ENCODE results near the gene BSPRY. TPM values are rescaled to one million over a fixed set of nuclear protein-coding genes. Genes with fewer than 3 reads are reported as not detected.

BSPRY gene
- total RNA-seq: 1 to 10 TPM in 1 of 2 donors, under 1 TPM in 1; 0.27 to 1.6 TPM
- long read RNA-seq, partial matches to known transcripts: 0 of 1 reads
- long read RNA-seq, other reads (novel, unspliced or antisense): 0 of 1 reads

GRCh38 chr9:113349445-113350094, at the start of gene BSPRY:
Gene BSPRY, plus strand, starts transcription at chr9:113349541. Its CDS starts 39 bp downstream, at chr9:113349580.
- intact Hi-C loops (cut with DNase I): no loop called here
- DNase-seq (no peak), ATAC-seq (peak; percentile 55 to 62)

GRCh38 chr9:113299800-113300292, 49.5 kb upstream of the BSPRY start:
- peak; percentile 8 to 29 for ATAC-seq
- no peak for DNase-seq
- intact Hi-C loops (cut with DNase I): no loop called here

- intact Hi-C loops (cut with DNase I): no loop called here
- DNase-seq (no peak), ATAC-seq (no peak)
Measured at GRCh38 chr9:113301548-113301947, 47.8 kb upstream of the BSPRY start.

GRCh38 chr9:113302792-113303418, 46.4 kb upstream of the BSPRY start, which contains the start of gene RNF183:
Gene RNF183, minus strand, starts transcription at chr9:113303376. Its CDS starts 5,192 bp downstream, at chr9:113298184.
- ATAC-seq (no peak), DNase-seq (no peak)
- intact Hi-C loops (cut with DNase I): no loop called here

- DNase-seq (no peak), ATAC-seq (no peak)
- intact Hi-C loops (cut with DNase I): no loop called here
Measured at GRCh38 chr9:113306566-113306965, 42.8 kb upstream of the BSPRY start.

GRCh38 chr9:113307396-113307975, 41.9 kb upstream of the BSPRY start:
- ATAC-seq (no peak), DNase-seq (no peak)
- intact Hi-C loops (cut with DNase I): no loop called here

GRCh38 chr9:113309204-113309813, 40.0 kb upstream of the BSPRY start:
- peak in 1 of 2 donors; percentile 63 for ATAC-seq

GRCh38 chr9:113310538-113310937, 38.8 kb upstream of the BSPRY start:
- intact Hi-C loops (cut with DNase I): no loop called here
- DNase-seq: no peak
- peak in 1 of 2 donors; percentile 53 for ATAC-seq

More at GRCh38 chr9:113309204-113309813, 40.0 kb upstream of the BSPRY start:
- no peak for DNase-seq
- intact Hi-C loops (cut with DNase I): loop anchor here in 1 of 2 donors (2.0 kb wide), 1 partner anchor 91 kb away; the partner anchor contains the start of gene ALAD

- intact Hi-C loops (cut with DNase I): no loop called here
- ATAC-seq (no peak), DNase-seq (no peak)
Measured at GRCh38 chr9:113311961-113312360, 37.4 kb upstream of the BSPRY start.

- ATAC-seq (no peak), DNase-seq (no peak)
- intact Hi-C loops (cut with DNase I): no loop called here
Measured at GRCh38 chr9:113313261-113313660, 36.1 kb upstream of the BSPRY start.

- ATAC-seq (no peak), DNase-seq (no peak)
- intact Hi-C loops (cut with DNase I): no loop called here
Measured at GRCh38 chr9:113315231-113315630, 34.1 kb upstream of the BSPRY start.

GRCh38 chr9:113316030-113316429, 33.3 kb upstream of the BSPRY start:
- ATAC-seq (no peak), DNase-seq (no peak)
- intact Hi-C loops (cut with DNase I): no loop called here

- DNase-seq: no peak
- intact Hi-C loops (cut with DNase I): no loop called here
- peak in 1 of 2 donors; percentile 55 for ATAC-seq
Measured at GRCh38 chr9:113317777-113318176, 31.6 kb upstream of the BSPRY start.

- no peak for DNase-seq
- no peak for ATAC-seq
- intact Hi-C loops (cut with DNase I): no loop called here
Measured at GRCh38 chr9:113319054-113319453, 30.3 kb upstream of the BSPRY start.

- intact Hi-C loops (cut with DNase I): no loop called here
- DNase-seq: no peak
- no peak for ATAC-seq
Measured at GRCh38 chr9:113320051-113320450, 29.3 kb upstream of the BSPRY start.

GRCh38 chr9:113322671-113323070, 26.7 kb upstream of the BSPRY start:
- ATAC-seq: no peak
- intact Hi-C loops (cut with DNase I): no loop called here
- no peak for DNase-seq

- DNase-seq (no peak), ATAC-seq (no peak)
- intact Hi-C loops (cut with DNase I): no loop called here
Measured at GRCh38 chr9:113326230-113326629, 23.1 kb upstream of the BSPRY start.

GRCh38 chr9:113328045-113328782, 21.1 kb upstream of the BSPRY start:
- DNase-seq: no peak
- peak; percentile 51 to 55 for ATAC-seq
- intact Hi-C loops (cut with DNase I): no loop called here

GRCh38 chr9:113331780-113332179, 17.6 kb upstream of the BSPRY start:
- DNase-seq (no peak), ATAC-seq (no peak)
- intact Hi-C loops (cut with DNase I): no loop called here
